ENCODE data around the gene CTBP2.

The CTBP2 gene

DNA sequence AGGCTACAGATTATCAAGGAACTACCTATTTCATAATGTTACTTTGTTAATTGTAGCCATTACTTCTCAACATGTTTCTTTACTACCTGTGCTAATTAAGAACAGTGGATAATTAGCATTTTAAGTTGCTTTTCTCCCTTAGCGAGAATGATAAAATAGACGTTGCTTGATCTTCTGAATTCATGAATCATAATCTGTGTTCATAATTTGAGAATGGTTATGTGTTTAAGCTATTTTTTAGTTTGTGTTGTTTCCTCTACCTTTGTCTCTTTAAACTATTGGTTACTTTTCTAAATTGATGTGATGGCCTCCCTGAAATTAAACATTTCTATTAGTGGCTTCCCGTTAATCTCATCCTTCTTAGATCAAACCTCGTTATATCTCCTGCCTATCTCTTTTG is 218.5 kb downstream of the CTBP2 start, which contains the start of gene ZRANB1:
TSS of gene ZRANB1 (plus strand) at position 301 of the 400 bp plus-strand sequence. CDS start 371 bp downstream, outside the sequence.
- no peak for DNase-seq (ENCODE audit: low read depth)

DNA sequence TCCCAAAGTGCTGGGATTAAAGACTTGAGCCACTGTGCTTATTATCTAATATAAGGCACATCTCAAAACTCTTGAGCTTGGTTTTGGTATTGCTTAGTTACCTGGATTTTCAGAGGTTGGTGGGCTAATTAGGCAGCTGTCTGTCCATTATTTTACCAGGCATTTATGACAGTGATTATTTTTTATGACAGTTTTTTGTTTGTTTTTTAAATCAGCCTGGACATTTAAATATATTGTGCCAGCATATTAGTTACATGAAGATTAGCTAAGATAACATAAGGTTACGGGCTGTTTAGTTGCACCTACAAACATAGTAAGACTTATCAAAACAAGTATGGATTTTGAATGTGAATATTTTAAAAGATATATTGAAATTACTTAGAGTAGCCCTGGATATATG is 221.1 kb downstream of the CTBP2 start:
- no peak for DNase-seq (ENCODE audit: low read depth)

DNA sequence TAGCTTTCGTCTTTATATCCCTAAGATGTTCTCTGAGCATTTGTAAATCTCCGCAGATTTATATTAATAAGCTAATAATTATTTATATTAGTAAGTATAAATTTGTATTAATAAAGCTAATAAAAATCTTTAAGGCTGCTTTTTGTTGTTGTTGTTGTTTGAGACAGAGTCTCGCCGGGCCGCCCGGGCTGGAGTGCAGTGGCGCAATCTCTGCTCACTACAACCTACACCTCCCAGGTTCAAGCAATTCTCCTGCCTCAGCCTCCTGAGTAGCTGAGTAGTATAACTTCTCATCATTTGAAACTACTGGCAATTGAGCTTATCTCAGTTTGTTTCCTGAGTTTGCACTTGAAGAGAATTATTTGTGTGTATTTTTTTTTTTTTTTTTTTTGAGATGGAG is 223.6 kb downstream of the CTBP2 start:
- DNase-seq (ENCODE audit: low read depth) = no peak

DNA sequence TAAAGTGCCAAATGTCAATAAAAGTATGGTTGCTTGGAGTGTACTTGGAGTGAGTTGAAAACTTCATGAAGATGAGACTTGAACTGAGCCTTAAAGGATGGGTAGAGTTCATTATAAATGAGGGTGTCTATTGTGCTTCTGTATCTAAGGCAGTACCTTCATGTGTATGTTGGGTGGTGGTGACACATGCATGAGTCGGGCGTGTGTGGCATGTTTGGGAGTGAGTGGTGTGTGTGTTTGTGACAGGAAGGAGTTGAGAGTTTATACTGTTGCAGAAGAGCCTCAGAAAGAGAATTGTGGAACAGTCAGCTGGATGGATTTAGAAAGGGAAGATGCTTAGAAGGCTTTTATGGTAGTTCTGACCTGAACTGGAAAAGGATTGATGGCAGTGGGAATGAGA is 224.4 kb downstream of the CTBP2 start:
- no peak for DNase-seq (ENCODE audit: low read depth)
